ENCODE data around the gene PDGFC.
"Not testable (repeated sequence)": the region's sequence is repeated elsewhere in the genome, so short reads cannot be mapped to it uniquely, and the experiment has no call there.

PDGFC gene

DNA sequence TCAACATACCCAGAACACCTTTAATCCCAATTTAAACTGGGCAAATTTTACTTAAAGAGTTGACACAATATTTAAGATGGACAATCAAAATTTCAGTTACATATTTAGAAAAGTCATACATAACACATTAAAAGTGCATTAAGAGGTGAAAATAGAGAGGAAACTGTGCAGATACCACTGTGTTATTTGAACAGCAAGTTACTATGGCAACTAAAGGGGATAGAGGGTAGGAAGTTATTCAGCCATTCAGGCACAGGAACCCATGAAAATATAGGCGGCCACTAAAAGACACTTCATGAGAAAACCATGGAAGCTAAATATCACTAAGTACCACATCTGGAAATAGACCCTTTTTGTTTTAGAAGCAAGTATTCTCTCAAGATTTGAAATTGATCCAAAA lies 75.1 kb downstream of the PDGFC start:
- FAIRE-seq: no peak

DNA sequence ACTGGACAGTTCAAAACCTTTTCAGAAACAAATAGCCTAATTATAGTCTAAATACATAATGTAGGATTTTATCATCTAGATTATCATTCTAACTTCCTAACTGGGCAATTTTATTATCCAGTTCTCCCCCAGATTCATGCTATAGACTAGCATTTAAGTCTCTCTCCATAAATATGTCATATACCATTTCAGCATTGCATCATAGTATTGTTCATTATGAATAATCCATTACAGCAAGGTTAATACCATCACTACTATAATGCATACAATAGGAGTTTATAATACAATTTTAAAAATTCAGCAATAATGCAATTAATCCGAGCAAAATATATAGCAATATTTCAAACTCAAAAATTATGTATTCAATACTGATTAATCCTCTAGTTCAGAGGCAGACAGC lies 77.4 kb downstream of the PDGFC start:
- no peak for FAIRE-seq

DNA sequence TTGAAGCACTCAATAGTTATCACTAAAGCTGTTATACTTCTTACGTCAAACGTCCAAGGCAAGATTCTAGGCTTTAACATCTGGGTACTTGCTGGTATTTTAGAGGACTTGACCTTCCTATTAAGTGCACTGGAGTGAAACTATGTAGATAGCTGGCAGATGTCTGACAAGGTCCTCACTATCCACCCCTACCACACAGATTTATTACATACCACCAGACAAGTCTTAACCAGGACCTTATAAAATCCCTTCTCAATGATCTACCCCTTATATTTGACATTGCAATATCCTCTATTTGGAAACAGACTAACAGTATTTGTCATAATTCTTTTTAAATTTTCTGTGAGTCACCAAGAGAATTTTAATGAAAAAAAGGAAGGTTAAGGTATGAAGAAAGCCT lies 78.8 kb downstream of the PDGFC start:
- FAIRE-seq: no peak

DNA sequence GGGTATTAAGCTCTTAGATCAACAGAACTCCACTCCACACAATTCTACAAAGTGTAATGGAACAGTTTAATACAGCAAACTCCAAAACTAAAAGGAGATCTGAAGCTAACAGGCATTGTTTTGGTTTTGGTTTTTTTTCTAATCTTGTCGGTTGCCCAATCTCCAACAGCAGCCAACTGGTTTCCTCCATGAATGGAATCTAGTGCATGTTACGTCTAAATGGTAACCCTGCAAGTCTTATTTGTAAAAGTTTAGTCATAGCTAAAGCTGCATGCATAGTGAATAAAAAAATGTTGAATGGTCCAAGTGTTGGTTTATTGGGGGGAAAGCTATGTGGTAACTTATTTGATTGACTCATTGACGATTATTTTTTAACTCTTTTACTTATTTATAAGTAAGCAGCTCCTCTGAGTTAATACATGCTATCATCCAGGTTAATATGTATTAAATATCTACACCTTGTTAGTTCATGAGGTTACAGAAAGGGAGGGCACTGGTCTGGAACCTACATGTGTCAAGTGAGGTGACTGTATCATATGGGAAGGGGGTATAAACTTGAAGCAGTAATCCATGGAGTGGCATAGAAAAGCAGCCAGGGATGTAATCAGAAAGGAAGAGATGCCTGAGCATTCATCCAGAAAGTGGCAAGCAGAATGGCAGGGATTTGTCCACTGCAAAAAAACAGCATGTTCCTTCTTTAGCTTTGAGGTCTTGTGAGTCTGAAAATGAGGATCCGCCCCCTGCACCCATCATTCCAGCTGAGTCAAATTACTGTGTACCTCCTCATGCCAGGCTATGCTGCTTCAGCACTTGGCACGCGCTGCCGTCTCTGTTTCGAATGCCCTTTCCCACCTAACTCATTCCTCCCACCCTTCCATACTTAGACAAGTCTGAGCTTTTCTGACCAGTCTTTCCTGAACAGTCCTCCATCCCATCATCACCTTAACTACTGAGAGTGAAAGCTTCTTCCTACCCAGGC lies 81.7 kb downstream of the PDGFC start:
- FAIRE-seq: no peak

DNA sequence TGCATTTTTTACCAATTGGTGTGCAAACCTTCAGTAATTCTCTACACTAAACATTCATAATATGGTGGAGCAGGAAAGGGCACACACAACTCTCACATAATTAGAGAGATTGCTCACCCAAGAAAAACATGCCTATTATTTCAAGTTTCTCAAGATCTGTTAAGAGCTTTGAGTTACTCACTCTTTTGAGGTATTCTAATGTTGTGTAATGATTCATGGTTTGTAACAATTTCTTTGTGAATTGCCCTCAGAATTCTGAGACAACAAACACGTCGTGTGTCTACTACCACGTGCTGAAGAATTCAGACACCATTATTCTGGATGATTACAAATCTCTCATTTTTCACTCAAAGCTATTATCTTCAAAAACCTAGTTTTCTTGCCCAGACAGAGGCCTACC lies 82.8 kb downstream of the PDGFC start:
- no peak for FAIRE-seq

DNA sequence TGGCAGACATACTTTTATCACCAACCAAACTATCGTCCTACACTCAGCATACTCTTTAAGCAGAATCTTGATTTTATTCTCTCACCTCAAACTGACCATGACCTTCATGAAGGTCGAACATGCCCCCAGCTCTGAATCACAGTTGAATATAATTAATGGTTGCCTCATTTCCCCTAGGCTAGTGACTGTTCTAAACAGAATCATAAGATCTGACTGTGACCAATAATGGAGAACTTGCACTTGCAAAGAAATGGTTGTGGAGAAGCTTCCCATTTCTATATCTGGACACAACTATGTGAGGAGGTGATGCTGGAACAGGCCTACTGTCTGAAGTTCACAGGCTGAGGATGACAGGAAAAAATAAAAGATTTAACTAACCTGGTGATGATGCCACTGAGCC lies 85.1 kb downstream of the PDGFC start:
- FAIRE-seq: no peak

DNA sequence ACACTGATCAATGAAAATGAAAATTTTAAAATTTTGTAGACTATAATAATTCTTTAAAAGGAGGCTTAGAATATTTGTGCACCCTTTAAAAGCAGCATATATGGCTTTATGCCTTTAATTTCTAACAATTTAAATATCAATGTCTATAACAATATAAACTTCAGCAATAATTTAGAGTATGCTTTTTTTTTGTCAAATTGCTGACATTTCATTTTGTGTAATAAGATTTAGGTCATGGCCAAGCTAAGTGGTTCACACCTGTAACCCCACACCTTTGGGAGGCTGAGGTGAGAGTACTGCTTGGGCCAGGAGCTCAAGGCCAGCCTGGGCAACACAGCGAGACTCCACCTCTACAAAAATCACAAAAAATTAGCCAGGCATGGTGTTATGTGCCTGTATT lies 86.2 kb downstream of the PDGFC start:
- FAIRE-seq: no peak

DNA sequence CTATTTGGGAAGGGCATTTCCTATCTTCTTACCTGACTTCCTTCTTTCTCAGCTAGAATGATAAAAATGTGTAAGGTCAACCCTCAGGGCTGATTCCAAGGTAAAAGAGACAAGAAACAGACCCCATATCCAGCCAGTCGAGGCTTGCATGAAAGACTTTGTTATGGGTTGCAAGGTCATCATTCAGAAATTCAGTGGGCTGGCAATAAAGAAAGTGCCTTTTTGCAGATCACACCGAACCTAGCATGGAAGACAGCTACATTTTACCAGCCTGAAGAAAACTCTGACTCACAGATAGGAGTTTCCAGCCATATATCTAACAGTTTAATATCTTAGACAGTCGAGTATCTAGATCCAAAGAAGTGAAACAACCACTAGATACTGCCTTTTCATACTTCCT lies 87.4 kb downstream of the PDGFC start:
- FAIRE-seq: no peak

DNA sequence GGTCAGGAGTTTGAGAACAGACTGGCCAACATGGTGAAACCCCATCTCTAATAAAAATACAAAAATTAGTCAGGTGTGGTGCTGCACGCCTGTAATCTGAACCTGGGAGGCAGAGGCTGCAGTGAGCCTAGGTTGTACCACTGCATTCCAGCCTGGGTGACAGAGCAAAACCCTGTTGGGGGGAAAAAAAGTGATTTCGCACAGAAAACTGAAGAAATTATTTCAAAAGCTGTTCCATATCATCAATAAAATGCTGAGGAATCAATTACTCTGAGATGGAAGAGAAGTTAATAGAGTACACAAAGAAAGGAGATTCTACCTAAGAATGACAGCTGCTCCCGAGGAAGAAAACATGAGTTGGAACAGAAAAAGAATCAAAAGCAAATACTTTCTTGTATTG lies 95.9 kb downstream of the PDGFC start:
- no peak for FAIRE-seq

DNA sequence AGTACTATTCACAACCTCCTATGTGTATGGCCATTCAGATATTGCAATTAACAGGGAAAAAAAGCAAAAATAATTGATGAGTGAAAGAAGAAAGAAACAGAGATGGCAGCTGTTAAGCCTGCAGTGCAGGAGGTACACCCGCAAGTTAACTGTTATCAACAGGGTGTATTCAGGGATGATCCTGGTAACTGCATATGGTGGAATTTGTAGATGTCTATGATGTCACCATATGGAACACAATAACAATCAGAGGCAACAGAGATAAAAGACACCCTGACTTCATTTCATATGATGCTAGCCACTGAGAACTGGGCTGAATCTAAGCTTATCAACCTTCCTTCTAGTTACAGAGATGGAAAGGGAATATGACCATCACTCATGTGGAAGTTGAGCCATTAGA lies 96.5 kb downstream of the PDGFC start:
- FAIRE-seq: no peak

DNA sequence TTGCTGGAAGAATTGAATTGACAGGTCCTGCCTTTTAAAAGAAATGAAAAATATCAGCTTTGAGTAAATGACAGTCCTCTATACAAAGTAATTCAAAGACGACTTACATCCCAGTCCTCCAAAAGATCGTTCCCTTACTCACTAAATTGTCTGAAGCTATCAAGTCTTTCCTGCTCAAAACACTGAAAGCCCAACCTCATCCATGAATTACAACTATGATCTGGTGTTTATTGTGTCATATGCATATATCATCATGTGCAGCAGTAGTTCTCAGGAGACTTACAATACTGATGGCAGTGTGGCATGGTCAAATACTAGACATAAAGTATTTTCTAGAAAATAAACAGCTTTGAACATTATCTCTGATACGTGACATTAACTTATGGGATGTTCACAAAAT lies 97.8 kb downstream of the PDGFC start:
- FAIRE-seq: no peak

DNA sequence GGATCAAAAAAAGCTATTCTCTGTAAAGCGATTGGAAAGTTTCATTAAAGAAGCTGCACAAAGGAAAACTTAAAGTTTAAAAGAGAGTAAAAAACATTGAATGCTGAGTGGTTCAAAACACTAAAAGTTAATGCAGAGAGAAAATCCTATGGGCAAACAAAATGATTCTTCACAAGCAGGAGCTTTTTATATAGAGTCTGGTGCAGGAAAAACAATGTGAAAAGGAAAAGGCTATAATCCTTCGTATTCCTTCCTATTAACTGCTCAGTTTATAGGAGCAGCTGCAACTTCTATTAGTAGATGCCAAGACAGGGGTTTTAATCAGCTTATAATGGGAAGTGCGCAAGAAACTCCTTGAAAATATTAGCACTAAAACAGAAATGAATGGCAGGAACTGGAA lies 100.7 kb downstream of the PDGFC start:
- no peak for FAIRE-seq

DNA sequence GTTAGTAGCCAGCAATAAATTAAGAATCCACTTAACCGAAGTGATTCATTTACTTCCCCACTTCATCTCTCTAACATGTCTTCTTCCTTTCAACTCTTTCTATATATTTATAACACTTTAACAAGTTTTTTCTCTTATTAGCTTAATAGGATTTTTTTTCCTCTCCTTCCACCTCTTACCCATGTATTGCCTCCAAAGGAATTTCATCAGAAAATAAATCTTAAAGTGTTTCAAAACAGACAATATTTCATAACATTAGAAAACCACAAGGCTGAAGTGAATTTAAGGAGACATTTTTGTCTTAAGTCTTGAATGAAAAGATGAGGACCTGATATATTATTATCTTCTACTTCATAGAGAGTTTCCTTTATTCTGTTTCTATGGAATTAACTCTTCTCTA lies 101.5 kb downstream of the PDGFC start:
- FAIRE-seq: no peak

DNA sequence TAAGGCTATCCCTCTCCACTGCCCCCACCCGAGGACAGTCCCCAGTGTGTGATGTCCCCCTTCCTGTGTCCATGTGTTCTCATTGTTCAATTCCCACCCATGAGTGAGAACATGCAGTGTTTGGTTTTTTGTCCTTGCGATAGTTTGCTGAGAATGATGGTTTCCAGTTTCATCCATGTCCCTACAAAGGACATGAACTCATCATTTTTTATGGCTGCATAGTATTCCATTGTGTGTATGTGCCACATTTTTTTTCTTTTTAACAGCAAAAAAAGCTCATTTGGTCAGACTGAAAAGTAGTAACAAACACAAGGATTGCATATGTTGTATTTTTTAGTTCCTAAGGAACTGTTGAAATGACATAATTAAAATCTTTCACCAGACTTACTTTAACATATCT lies 105.5 kb downstream of the PDGFC start:
- FAIRE-seq: not testable (repeated sequence)

DNA sequence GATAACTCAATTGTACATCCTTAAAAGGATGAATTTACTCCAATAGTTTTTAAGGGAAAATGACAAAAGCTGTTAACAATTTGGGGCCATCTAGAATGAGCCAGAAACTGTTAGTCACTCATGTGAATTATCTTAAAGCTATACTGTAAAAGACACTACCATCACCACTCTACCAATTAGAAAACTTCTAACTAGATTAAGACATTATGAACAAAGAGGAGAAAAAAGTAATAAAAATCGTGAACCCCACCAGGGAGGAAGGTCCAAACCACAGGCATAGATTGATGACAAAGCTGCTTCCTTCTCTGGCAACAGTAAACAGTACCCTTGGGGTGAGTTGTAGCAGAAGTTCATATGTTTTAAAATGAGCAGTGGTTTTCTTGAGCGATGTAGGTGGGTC lies 106.1 kb downstream of the PDGFC start:
- no peak for FAIRE-seq

DNA sequence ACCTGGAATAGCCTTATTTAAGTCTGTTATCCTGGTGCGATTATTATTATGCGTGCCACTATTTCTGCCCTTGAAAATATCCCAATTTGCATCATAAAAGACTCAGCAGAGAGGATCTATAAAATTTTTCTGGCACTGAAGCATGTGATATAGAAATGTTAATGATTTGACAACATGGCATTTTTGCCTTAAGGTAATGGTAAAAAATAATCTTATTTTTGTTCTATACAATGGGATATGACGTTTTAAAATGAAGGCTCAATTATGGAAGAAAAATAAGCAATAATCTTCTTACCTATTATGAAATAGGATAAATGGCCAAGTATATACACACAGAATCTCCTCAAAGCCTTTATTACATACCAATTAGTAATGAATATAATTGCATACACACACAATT lies 113.5 kb downstream of the PDGFC start:
- no peak for FAIRE-seq

DNA sequence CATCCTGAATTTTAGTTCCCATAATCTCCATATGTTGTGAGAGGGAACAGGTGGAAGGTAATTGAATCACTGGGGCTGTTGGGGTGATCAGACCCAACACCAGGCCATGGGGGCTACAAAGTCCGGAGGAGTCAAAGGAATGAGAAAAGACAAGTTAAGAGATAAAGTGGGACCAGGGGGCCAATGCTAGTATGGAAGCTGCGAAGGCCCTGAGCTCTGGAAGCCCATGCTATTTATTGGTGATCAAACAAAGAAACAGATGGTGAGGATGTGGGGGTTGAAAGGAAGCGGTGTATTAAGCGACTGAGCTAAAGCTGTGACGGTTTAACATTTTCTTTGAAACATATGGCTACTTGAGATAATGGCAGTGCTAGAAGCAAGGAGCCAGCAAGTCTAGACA lies 132.8 kb downstream of the PDGFC start:
- FAIRE-seq: no peak

DNA sequence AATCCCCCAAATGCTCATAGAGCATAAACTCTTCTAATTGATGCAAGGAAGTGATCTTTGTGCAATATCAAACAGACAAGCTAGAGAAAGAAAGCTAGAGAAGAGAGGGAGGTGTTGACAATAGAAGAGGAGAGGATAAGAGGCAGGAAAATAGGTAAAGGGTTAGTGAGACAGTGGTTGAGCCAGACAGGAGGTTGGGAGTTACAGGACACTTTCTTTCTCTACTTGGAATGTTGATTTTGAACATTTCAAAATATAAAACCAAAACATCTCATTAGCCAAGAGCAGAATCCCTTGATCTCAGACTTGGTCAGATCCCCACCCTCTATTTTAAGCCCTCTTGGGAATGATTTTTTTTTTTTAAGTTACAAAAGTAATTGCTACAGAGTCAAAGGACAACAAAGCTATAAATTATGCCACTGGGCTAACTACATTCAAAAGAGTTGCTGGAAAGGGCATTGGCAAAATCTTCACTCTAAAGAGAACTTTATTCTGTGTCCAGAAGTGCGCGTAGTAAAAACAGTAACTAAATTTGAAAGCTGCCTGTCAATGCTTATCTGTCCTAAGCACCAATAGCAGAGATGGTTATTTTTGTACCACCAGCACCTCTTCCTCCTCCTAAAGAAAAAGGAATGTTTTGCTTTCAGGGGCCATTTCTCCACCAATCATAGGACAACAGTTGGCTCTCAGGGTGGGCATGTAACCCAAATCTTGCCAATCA lies 133.8 kb downstream of the PDGFC start:
- FAIRE-seq: peak; percentile 75

DNA sequence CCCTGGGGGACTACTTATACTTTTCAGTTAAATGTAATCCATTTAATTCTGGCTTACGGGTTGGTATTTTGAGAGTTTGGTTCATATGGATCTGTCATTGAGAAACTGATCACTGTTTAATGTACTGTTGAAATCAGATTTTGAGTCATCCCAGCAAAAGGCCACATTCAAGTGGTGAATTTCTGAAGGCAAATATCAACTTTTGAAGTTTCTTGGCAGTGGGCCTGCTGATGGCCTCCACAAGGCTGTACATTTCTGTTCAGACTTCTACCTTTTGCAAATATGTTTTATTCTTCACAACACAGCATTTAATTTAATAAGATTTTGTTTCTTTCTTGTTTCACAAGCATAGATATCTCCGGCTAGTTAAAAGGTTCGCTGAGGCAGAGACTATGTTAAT lies 138.7 kb downstream of the PDGFC start:
- FAIRE-seq: no peak

DNA sequence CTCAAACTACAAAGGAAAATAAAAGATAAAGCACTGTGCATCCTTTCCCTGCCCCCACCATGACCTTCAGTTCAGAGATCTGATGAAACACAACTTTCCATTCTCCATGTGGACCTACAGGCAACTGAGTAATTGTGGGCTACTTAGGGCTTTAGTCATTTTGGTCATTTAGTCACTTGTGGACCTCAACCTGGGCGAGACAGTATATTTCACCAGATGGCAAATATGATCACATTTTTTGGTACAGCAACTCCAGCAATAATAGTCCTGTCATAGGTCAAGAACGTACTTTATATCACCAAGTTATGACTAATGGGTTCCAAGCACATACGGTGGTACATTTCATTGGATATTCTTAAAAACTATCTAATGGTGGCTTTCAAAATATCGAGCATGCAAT lies 141.2 kb downstream of the PDGFC start:
- no peak for FAIRE-seq

DNA sequence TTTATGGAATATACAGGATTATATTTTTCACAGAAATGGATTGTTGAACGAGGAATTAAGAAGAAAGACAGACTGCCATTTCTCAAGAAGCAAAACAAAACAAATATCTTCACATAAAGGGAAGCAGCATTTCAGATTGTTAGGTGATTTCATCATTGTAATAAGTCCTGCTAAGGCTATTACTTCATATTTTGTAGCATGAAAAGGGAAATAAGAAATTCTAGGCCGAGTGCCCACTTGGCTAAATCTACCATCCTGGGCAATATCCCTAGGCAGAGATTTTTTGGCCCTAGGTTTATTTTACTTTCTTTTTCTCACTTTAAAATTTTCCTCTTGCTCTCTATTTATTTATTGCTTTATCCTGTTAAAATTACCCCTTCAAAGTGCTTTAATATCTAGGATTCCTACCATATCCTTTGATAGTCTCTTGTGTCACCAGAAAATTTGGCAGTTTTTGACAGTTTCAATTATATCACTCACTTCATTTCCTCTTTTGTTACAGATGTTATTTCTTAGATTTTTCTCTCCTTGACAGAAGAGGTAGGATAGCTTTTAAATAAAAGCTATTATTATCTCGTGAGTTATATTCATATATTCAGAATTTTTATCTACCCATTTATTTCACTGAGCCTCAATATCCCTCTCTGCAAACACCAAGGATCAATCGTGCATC lies 142.3 kb downstream of the PDGFC start:
- no peak for FAIRE-seq

DNA sequence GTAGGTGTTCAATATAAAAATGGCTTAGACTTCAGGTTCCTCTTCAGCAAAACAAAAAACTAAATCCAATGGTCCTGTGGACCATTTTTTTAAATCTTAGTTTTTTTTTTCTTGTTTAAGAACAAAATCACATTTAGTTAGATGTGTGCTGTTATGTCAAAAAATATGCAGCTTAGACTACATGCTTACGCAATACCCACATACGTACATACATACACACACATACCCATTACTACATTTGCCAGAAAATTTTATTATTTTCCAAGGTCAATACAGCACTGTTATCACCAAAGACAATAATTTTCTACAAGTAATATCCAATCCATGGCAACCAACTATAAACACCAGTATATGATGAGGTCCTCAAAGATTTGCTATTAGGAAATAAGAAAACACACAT lies 144.1 kb downstream of the PDGFC start:
- FAIRE-seq: no peak

DNA sequence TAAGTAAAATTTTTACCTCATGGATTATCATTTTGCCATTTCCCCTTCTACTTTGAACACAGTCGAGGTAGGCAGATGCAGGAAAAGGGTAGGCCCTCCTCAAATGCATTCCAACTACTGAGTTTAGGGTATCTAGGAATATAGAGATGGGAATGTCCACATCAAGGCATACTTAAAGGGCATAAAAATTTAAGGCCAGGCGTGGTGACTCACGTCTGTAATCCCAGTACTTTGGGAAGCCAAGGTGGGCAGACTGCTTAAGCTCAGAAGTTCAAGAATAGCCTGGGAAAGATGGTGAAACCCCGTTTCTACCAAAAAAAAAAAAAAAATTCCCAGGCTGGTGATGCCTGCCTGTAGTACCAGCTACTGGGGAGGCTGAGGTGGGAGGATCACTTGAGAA lies 146.5 kb downstream of the PDGFC start:
- no peak for FAIRE-seq

Measured in endometrium (tissue), 2 donors.